GM23338 (cell line): ENCODE results near the gene CLIC5.

Source experiments
- CREB1 ChIP-seq: fragments of 250-450 bp; sonication (Bioruptor Pico); IDR thresholded peaks from 2 replicates; pipeline ENCODE4 v1.5.0; 2020; ENCODE audit warnings: low read depth, mild to moderate bottlenecking, moderate library complexity
- CTCF ChIP-seq, 2 experiments: fragments of 200-600 bp in 1 of 2; sonication (generic) in 1 of 2; conservative IDR thresholded peaks; 2 replicates each; pipeline versions ENCODE4 v1.5.1 to v1.6.1; 2016 to 2017; ENCODE audit warnings: antibody characterized with exemption in 2 of 2, low read depth in 2 of 2, mild to moderate bottlenecking in 2 of 2, moderate library complexity in 1 of 2
- EZH2 ChIP-seq: fragments of 200-600 bp; sonication (generic); IDR thresholded peaks from one replicate; pipeline ENCODE4 v1.8.0; 2017; ENCODE audit warnings: antibody characterized with exemption, mild to moderate bottlenecking, low read depth; ENCODE audit not compliant: unreplicated experiment
- EZH2phosphoT487 ChIP-seq: fragments of 200-600 bp; sonication (generic); IDR thresholded peaks from one replicate; pipeline ENCODE4 v1.8.1; 2018; ENCODE audit warnings: antibody characterized with exemption; ENCODE audit not compliant: unreplicated experiment
- JUNB ChIP-seq: IDR thresholded peaks from one replicate; pipeline ENCODE4 v1.6.1; 2016; ENCODE audit warnings: antibody characterized with exemption; ENCODE audit not compliant: unreplicated experiment
- POLR2AphosphoS5 ChIP-seq: IDR thresholded peaks from 2 replicates; pipeline ENCODE4 v1.6.1; 2016; ENCODE audit warnings: antibody characterized with exemption, low read depth
- REST ChIP-seq: IDR thresholded peaks from one replicate; pipeline ENCODE4 v1.6.1; 2018; ENCODE audit warnings: antibody characterized with exemption; ENCODE audit not compliant: unreplicated experiment
- STAT1 ChIP-seq: IDR thresholded peaks from one replicate; pipeline ENCODE4 v1.6.1; 2016; ENCODE audit warnings: antibody characterized with exemption; ENCODE audit not compliant: unreplicated experiment
- ZNF331 ChIP-seq: fragments of 250-450 bp; sonication (Bioruptor Pico); IDR thresholded peaks from 2 replicates; pipeline ENCODE4 v1.5.0; 2020; ENCODE audit warnings: low read depth, mild to moderate bottlenecking, moderate library complexity

GRCh38 chr6:46046558-46047174 lies 31.0 kb upstream of the CLIC5 start:
- TF ChIP-seq CTCF (conservative IDR thresholded peaks at IDR 0.05; ENCODE audit: low read depth in 2 of 2) (no peak), POLR2AphosphoS5 (no peak), EZH2phosphoT487 (no peak), REST (no peak), CREB1 (CRISPR knock-in tag) (no peak), EZH2 (no peak), ZNF331 (CRISPR knock-in tag) (no peak), STAT1 (no peak), JUNB (no peak)
